A549 (cell line): ENCODE results near the gene NPAS2.

ENCODE experiments used
- CEBPB ChIP-seq, 2 experiments: fragments of >200 bp in 1 of 2; sonication (Bioruptor Twin) in 1 of 2; formaldehyde crosslinking in 1 of 2; IDR thresholded peaks; 2 replicates each; pipeline ENCODE4 v1.6.1; 2012 to 2016
- CTCF ChIP-seq: fragments of >200 bp; sonication (Bioruptor Twin); formaldehyde crosslinking; IDR thresholded peaks from 3 replicates; pipeline ENCODE4 v1.5.1; 2016
- EP300 ChIP-seq, 2 experiments: fragments of >200 bp; sonication (Bioruptor Twin); formaldehyde crosslinking; IDR thresholded peaks; 2 replicates in 1 of 2; 3 replicates in 1 of 2; pipeline ENCODE4 v1.6.1; 2016 to 2017
- NFE2L2 ChIP-seq: fragments of 150-350 bp; conservative IDR thresholded peaks from 2 replicates; pipeline ENCODE4 v1.6.1; 2014; ENCODE audit warnings: low read length

GRCh38 chr2:100939445-100939844, 119.5 kb downstream of the NPAS2 start:
- TF ChIP-seq NFE2L2 (no peak), CTCF (no peak), EP300 (IDR thresholded peaks at IDR 0.05) (no peak), CEBPB (IDR thresholded peaks at IDR 0.05) (no peak)
